GM12878 (cell line): Measurements from ENCODE around the gene PDE7B. TPM values are rescaled to one million over a fixed set of nuclear protein-coding genes. Genes with fewer than 3 reads are reported as not detected.

Experiments used
- CHD1 ChIP-seq: IDR thresholded peaks from 2 replicates; pipeline ENCODE4 v1.6.1; 2012; ENCODE audit warnings: low read depth, low read length, improper control_type of control experiment
- CHD2 ChIP-seq: IDR thresholded peaks from 2 replicates; pipeline ENCODE4 v1.6.1; 2011; ENCODE audit warnings: low read depth, low read length, improper control_type of control experiment, borderline replicate concordance
- MEF2B ChIP-seq: fragments of 450-650 bp; IDR thresholded peaks from 2 replicates; pipeline ENCODE4 v1.6.1; 2018; ENCODE audit warnings: mild to moderate bottlenecking, moderate library complexity; ENCODE audit not compliant: partially characterized antibody, poor library complexity, severe bottlenecking
- MTA3 ChIP-seq: IDR thresholded peaks from 2 replicates; pipeline ENCODE4 v1.6.1; 2012; ENCODE audit warnings: low read length, inconsistent platforms, borderline replicate concordance
- MYC ChIP-seq: IDR thresholded peaks from 2 replicates; pipeline ENCODE4 v1.6.1; 2011; ENCODE audit warnings: mild to moderate bottlenecking, low read length, moderate library complexity, inconsistent platforms; ENCODE audit not compliant: insufficient read depth, insufficient replicate concordance, insufficient read length, severe bottlenecking
- NFYB ChIP-seq: IDR thresholded peaks from 2 replicates; pipeline ENCODE4 v1.6.1; 2011; ENCODE audit warnings: low read depth, mild to moderate bottlenecking, low read length, improper control_type of control experiment, moderate library complexity; ENCODE audit not compliant: insufficient read depth
- PAX8 ChIP-seq: fragments of 450-650 bp; IDR thresholded peaks from 2 replicates; pipeline ENCODE4 v1.6.1; 2017; ENCODE audit warnings: mild to moderate bottlenecking, moderate library complexity
- RAD51 ChIP-seq: fragments of 450-650 bp; IDR thresholded peaks from 2 replicates; pipeline ENCODE4 v1.6.1; 2016; ENCODE audit warnings: moderate library complexity, mild to moderate bottlenecking, inconsistent platforms
- RELA ChIP-seq: fragments of 450-650 bp; IDR thresholded peaks from 2 replicates; pipeline ENCODE4 v1.8.0; 2014; ENCODE audit warnings: borderline replicate concordance; ENCODE audit not compliant: partially characterized antibody
- YY1 ChIP-seq: IDR thresholded peaks from 2 replicates; pipeline ENCODE4 v1.6.1; 2011; ENCODE audit warnings: low read depth, mild to moderate bottlenecking, low read length
- ZSCAN29 ChIP-seq: fragments of 450-650 bp; IDR thresholded peaks from 2 replicates; pipeline ENCODE4 v1.6.1; 2017; ENCODE audit warnings: mild to moderate bottlenecking, moderate library complexity
- polyA plus RNA-seq, 11 experiments: library from polyadenylated mRNA; depleted of rRNA in 4 of 11; unstranded in 6 of 11; stranded (reverse) in 5 of 11; fragments of >200 nt; fragmentation: Nextera tagmentation in 4 of 11; fragmentation: Illumina TruSeq in 1 of 11; extraction: Ambion mirVana in 4 of 11; extraction: Trizol in 1 of 11; gene quantifications; 1 replicate in 1 of 11; 2 replicates in 10 of 11; pipeline versions ENCODE4 v1.2.1 to v1.2.3, GENCODE V29; 2011 to 2016; ENCODE audit warnings: inconsistent platforms in 2 of 11, missing spikeins in 2 of 11, low read depth in 1 of 11
- total RNA-seq, 4 experiments: library from RNA; depleted of rRNA in 3 of 4; stranded (reverse); fragments of >200 nt in 3 of 4; fragmentation: Illumina TruSeq in 1 of 4; extraction: Trizol in 1 of 4; gene quantifications; 2 replicates each; pipeline versions ENCODE4 v1.2.1 to v1.2.3, GENCODE V29; 2013 to 2021
- TF ChIP-seq, protein P1 (sequence below): fragments of 450-650 bp; IDR thresholded peaks from 2 replicates; pipeline ENCODE4 v1.6.1; 2017; ENCODE audit warnings: low read depth, mild to moderate bottlenecking, moderate library complexity
- TF ChIP-seq, protein P2 (sequence below): fragments of 150-350 bp; IDR thresholded peaks from 2 replicates; pipeline ENCODE4 v1.6.1; 2016; ENCODE audit warnings: low read depth, low read length
- TF ChIP-seq, protein P3 (sequence below): fragments of 450-650 bp; IDR thresholded peaks from 2 replicates; pipeline ENCODE4 v1.6.1; 2017; ENCODE audit warnings: mild to moderate bottlenecking, moderate library complexity
- TF ChIP-seq, protein P4 (sequence below): IDR thresholded peaks from 2 replicates; pipeline ENCODE4 v1.6.1; 2012; ENCODE audit warnings: low read depth, low read length, improper control_type of control experiment
- TF ChIP-seq, protein P5 (sequence below): fragments of 450-650 bp; IDR thresholded peaks from 2 replicates; pipeline ENCODE4 v1.6.1; 2016; ENCODE audit warnings: mild to moderate bottlenecking

Gene PDE7B
- total and polyA plus RNA-seq, 10 of the 15 experiments (the other 5 are each of a cell fraction or from before 2014, with no cell fraction given) = not detected

DNA sequence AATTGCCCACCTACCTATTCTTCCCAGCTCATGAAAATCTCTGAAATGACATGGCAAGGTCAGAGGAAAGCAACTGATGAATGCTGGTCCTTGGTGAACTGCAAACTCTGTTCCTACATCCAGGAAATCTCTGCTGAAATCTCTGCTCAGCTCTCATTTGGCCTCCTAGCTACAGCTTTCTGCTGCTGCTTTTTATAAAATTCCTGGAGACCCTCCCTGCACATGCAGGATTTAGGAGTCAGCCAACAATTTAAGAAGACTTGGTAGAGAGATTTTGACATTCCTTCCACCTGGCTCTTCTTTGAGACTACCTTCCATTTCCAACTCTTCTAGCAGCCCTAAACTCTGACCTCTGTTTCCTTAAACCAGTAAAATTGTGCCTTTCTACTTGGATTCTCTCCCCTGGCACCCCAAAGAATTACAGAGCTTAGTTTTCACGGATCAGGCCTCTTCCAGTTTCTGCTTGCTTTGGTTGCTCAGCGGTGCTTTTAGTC is 55.5 kb downstream of the PDE7B start (continued):
- TF ChIP-seq, protein P1, sequence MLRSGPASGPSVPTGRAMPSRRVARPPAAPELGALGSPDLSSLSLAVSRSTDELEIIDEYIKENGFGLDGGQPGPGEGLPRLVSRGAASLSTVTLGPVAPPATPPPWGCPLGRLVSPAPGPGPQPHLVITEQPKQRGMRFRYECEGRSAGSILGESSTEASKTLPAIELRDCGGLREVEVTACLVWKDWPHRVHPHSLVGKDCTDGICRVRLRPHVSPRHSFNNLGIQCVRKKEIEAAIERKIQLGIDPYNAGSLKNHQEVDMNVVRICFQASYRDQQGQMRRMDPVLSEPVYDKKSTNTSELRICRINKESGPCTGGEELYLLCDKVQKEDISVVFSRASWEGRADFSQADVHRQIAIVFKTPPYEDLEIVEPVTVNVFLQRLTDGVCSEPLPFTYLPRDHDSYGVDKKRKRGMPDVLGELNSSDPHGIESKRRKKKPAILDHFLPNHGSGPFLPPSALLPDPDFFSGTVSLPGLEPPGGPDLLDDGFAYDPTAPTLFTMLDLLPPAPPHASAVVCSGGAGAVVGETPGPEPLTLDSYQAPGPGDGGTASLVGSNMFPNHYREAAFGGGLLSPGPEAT = no peak
- TF ChIP-seq PAX8 = no peak
- TF ChIP-seq CHD1 = no peak
- TF ChIP-seq YY1 = no peak
- no peak for TF ChIP-seq CHD2
- no peak for TF ChIP-seq RAD51
- no peak for TF ChIP-seq MTA3
- no peak for TF ChIP-seq MEF2B
- no peak for TF ChIP-seq MYC
- TF ChIP-seq, protein P2, sequence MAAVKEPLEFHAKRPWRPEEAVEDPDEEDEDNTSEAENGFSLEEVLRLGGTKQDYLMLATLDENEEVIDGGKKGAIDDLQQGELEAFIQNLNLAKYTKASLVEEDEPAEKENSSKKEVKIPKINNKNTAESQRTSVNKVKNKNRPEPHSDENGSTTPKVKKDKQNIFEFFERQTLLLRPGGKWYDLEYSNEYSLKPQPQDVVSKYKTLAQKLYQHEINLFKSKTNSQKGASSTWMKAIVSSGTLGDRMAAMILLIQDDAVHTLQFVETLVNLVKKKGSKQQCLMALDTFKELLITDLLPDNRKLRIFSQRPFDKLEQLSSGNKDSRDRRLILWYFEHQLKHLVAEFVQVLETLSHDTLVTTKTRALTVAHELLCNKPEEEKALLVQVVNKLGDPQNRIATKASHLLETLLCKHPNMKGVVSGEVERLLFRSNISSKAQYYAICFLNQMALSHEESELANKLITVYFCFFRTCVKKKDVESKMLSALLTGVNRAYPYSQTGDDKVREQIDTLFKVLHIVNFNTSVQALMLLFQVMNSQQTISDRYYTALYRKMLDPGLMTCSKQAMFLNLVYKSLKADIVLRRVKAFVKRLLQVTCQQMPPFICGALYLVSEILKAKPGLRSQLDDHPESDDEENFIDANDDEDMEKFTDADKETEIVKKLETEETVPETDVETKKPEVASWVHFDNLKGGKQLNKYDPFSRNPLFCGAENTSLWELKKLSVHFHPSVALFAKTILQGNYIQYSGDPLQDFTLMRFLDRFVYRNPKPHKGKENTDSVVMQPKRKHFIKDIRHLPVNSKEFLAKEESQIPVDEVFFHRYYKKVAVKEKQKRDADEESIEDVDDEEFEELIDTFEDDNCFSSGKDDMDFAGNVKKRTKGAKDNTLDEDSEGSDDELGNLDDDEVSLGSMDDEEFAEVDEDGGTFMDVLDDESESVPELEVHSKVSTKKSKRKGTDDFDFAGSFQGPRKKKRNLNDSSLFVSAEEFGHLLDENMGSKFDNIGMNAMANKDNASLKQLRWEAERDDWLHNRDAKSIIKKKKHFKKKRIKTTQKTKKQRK = no peak
- no peak for TF ChIP-seq RELA
- no peak for TF ChIP-seq ZSCAN29
- TF ChIP-seq NFYB = no peak
- TF ChIP-seq, protein P3, sequence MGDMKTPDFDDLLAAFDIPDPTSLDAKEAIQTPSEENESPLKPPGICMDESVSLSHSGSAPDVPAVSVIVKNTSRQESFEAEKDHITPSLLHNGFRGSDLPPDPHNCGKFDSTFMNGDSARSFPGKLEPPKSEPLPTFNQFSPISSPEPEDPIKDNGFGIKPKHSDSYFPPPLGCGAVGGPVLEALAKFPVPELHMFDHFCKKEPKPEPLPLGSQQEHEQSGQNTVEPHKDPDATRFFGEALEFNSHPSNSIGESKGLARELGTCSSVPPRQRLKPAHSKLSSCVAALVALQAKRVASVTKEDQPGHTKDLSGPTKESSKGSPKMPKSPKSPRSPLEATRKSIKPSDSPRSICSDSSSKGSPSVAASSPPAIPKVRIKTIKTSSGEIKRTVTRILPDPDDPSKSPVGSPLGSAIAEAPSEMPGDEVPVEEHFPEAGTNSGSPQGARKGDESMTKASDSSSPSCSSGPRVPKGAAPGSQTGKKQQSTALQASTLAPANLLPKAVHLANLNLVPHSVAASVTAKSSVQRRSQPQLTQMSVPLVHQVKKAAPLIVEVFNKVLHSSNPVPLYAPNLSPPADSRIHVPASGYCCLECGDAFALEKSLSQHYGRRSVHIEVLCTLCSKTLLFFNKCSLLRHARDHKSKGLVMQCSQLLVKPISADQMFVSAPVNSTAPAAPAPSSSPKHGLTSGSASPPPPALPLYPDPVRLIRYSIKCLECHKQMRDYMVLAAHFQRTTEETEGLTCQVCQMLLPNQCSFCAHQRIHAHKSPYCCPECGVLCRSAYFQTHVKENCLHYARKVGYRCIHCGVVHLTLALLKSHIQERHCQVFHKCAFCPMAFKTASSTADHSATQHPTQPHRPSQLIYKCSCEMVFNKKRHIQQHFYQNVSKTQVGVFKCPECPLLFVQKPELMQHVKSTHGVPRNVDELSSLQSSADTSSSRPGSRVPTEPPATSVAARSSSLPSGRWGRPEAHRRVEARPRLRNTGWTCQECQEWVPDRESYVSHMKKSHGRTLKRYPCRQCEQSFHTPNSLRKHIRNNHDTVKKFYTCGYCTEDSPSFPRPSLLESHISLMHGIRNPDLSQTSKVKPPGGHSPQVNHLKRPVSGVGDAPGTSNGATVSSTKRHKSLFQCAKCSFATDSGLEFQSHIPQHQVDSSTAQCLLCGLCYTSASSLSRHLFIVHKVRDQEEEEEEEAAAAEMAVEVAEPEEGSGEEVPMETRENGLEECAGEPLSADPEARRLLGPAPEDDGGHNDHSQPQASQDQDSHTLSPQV = no peak
- TF ChIP-seq, protein P4, sequence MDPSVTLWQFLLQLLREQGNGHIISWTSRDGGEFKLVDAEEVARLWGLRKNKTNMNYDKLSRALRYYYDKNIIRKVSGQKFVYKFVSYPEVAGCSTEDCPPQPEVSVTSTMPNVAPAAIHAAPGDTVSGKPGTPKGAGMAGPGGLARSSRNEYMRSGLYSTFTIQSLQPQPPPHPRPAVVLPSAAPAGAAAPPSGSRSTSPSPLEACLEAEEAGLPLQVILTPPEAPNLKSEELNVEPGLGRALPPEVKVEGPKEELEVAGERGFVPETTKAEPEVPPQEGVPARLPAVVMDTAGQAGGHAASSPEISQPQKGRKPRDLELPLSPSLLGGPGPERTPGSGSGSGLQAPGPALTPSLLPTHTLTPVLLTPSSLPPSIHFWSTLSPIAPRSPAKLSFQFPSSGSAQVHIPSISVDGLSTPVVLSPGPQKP = no peak
- TF ChIP-seq, protein P5, sequence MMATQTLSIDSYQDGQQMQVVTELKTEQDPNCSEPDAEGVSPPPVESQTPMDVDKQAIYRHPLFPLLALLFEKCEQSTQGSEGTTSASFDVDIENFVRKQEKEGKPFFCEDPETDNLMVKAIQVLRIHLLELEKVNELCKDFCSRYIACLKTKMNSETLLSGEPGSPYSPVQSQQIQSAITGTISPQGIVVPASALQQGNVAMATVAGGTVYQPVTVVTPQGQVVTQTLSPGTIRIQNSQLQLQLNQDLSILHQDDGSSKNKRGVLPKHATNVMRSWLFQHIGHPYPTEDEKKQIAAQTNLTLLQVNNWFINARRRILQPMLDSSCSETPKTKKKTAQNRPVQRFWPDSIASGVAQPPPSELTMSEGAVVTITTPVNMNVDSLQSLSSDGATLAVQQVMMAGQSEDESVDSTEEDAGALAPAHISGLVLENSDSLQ = no peak
